GM21447 (cell line): Measurements from ENCODE around the gene OR8I2.
"Not testable (repeated sequence)": the region's sequence is repeated elsewhere in the genome, so short reads cannot be mapped to it uniquely, and the experiment has no call there.

ENCODE experiments used
- ATAC-seq: cut with Tn5 transposase; IDR thresholded peaks from one replicate; pipeline ENCODE4 v1.9.1; 2021; ENCODE audit not compliant: unreplicated experiment

OR8I2 gene

DNA sequence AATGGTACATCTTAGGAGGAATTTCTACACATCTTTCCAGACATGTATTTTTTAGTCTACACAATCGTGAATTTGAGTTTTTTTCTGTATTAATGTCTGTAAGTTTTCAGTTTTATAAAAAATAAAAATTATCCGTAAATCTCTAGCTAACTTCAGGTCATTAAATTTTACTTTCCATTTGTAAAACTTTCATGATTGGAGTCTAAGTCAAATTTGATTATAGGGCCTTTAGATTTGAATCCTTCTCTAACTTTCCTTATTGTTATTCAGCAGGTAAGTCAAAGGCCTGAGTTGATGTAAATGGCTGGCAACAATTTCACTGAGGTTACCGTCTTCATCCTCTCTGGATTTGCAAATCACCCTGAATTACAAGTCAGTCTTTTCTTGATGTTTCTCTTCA, at the start of gene OR8I2:
Gene OR8I2 (plus strand): TSS at position 301 of the 400 bp plus-strand sequence. CDS start 0 bp downstream, at position 301.
- ATAC-seq, result no peak

DNA sequence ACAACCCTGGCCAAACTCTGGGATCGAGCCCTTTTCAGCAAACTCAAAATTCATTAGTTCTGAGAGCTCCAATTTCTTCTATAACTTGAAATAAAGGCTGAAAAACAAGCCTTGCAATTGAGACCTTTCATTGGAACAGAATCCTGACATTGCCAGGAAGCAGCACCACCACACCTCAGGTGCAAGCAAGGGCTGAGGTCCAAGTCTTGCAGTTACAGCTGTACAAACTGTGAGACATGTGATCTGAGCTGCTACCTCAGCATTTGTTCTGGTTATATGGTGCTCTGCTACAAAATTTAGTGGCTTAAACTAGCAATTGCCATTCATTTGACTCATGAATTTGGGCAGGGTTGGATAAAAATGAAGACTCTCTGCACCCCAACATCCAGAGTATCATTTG, 47.6 kb upstream of the OR8I2 start:
- no peak for ATAC-seq

DNA sequence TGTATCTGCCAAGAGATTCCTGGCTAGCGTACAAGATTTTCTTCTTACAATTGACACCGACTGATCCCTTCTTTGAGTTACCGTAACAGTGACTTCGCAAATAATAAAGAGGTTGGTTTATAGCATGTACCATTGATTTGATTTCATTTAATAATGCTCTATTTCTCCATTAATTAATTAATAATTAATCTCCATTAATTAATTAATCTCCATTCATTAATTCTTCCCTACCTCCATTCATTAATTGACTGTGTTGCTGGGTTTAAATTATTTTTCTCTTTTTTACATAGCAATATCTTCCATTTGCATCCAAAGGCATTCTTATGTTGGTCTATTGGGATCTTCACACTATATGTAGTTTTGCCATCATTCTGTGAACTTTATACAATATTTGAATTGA, 44.6 kb upstream of the OR8I2 start:
- ATAC-seq, result no peak

DNA sequence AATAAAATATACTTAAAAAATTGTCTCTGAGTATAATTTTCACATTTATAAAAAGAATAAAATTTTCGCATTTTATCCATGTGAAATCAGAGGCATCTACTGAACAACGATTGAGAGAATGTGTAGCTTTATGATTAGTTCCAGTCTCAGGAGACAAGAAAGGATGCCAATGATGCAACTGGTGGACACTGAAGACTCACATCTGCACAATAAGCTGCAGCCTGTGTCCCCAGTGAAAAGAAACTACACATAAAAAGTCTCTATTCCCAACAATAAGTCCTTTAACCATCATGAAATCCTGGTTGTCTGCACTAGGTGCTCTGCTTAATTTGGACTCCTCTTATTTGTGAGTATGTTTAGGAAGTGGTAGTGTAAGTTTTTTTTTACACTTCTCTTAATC, 43.6 kb upstream of the OR8I2 start:
- no peak for ATAC-seq

DNA sequence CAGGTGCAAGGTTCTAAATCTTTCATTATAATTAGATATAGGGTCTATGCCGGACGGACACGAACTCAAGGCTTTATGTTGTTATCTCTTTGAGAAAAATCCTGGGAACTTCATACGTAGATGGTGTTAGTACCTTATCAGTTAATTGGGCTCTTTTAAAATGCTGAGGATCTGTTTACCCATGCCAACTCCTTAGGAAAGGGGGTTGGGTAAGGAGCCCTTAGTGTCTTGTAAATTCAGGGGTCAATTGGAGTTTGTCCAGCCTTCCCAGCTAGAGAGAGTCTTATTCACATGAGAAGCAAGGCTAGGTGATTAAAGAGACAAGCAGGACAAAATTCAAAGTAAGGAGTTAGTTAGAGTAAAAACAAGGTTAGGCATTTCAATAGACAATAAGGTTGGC, 36.7 kb upstream of the OR8I2 start:
- ATAC-seq, result not testable (repeated sequence)

DNA sequence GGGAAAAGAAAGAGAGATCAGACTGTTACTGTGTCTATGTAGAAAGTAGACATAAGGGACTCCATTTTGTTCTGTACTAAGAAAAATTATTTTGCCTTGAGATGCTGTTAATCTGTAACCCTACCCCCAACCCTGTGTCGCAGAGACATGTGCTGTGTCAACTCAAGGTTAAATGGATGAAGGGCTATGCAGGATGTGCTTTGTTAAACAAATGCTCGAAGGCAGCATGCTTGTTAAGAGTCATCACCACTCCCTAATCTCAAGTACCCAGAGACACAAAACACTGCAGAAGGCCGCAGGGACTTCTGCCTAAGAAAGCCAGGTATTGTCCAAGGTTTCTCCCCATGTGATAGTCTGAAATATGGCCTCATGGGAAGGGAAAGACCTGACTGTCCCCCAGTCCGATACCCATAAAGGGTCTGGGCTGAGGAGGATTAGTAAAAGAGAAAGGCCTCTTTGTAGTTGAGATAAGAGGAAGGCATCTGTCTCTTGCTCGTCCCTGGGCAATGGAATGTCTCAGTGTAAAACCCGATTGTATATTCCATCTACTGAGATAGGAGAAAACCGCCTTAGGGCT, 35.4 kb upstream of the OR8I2 start:
- not testable (repeated sequence) for ATAC-seq

DNA sequence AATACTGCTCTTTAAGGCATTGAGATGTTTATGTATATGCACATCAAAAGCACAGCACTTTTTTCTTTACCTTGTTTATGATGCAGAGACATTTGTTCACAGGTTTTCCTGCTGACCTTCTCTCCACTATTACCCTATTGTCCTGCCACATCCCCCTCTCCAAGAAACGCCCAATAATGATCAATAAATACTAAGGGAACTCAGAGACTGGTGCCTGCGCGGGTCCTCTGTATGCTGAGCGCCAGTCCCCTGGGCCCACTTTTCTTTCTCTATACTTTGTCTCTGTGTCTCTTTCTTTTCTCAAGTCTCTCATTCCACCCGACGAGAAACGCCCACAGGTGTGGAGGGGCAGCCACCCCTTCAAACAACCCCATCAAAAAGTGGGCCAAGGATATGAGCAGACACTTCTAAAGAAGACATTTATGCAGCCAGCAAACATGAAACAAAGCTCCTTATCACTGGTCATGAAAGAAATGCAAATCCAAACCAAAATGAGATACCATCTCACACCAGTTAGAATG, 34.8 kb upstream of the OR8I2 start:
- not testable (repeated sequence) for ATAC-seq

DNA sequence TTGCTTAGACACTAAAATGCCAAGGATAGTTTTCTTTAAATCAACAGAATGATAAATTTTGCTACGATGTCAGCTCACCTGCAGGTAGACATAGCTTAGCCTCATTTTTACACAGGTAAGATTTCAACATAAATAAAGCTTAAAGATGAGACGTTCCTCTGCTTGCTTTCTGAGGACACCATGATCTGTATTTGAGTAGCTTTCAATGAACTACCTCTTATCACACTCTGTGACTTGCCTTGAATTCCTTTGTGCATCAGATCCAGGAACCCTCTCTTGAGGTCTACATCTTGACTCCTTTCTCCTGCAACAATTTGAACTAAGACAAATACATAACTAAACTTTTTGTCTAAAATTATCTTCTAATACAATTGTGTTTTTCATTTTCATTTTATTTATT, 26.1 kb upstream of the OR8I2 start:
- no peak for ATAC-seq

GRCh38 chr11:56089697-56090096, 3.4 kb upstream of the OR8I2 start:
- no peak for ATAC-seq

DNA sequence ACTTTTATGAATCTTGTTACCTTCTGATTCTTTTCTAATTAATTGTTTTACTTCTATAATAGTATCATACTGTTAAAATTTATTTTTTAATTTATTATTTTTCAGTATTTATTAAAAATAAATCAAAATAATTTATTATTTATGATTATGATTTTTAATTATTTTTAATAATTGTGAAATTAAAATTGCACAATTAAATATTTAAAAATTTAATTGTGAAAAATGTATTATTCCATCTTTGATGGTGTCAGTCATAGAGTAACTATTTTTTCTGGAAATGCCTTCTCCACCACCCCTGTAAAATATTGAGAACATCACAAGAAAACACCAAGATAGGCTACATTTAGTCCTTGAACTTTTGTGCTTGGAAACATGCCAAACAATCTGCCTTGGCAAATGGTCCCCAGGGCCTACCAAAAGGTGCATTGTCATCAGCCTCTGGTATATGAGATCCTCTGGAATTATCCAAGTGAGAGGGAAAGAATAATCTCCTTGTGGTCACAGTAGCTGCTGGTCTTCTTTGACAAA, 10.2 kb downstream of the OR8I2 start, which contains the start of gene OR8H2:
Gene OR8H2 (plus strand): TSS at position 478 of the 528 bp plus-strand sequence. CDS start 1,356 bp downstream, outside the sequence.
- no peak for ATAC-seq

GRCh38 chr11:56122073-56122472, 29.0 kb downstream of the OR8I2 start, which contains the start of gene OR8H3:
Gene OR8H3 (plus strand): TSS chr11:56122373. CDS start chr11:56122373, 0 bp downstream.
- no peak for ATAC-seq

DNA sequence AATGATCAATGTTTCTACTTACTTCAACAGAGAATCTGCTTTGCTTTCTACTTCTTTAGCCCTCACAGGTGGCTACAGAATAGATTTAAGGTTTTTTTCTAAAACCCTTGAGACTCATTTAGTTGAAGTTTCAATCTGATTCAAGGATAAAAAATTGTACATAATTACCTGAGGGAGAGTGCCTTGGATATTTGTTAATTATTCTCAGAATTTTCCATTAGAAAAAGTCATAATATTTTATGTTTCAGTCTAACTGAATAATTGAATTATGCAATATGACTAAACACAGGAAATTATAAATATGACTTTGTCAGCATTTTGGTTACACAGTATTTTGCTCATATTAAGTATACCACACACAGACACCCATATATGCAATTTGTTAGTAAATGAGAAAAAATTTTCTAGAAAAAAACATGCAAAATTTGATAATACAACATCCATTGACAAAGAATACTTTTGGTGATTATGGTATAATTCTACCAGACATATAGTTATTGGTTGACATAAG, 47.1 kb downstream of the OR8I2 start, which contains the start of gene OR8J3:
Gene OR8J3 (minus strand): TSS at position 51 of the 511 bp plus-strand sequence. CDS start 2,483 bp downstream, outside the sequence.
- no peak for ATAC-seq

GRCh38 chr11:56143681-56144080, 50.6 kb downstream of the OR8I2 start:
- ATAC-seq, result not testable (repeated sequence)
